ELR (cell line): ENCODE results near the gene SCN9A.
"Not testable (repeated sequence)": the region's sequence is repeated elsewhere in the genome, so short reads cannot be mapped to it uniquely, and the experiment has no call there.

Source experiments
- DNase-seq: peaks from one replicate; pipeline ENCODE4 v3.0.0-alpha.2; 2015; ENCODE audit warnings: low read depth

SCN9A gene

GRCh38 chr2:166375195-166375735, 479 bp downstream of the SCN9A start:
- DNase-seq: peak; percentile 51

- peak; percentile 97 for DNase-seq
Measured at GRCh38 chr2:166373951-166374350, 1.8 kb downstream of the SCN9A start.

GRCh38 chr2:166373539-166373938, 2.2 kb downstream of the SCN9A start:
- no peak for DNase-seq

- no peak for DNase-seq
Measured at GRCh38 chr2:166373105-166373504, 2.6 kb downstream of the SCN9A start.

- DNase-seq: peak; percentile 76
Measured at GRCh38 chr2:166372046-166372445, 3.7 kb downstream of the SCN9A start.

GRCh38 chr2:166365803-166366420, 9.8 kb downstream of the SCN9A start:
- no peak for DNase-seq

- no peak for DNase-seq
Measured at GRCh38 chr2:166365239-166365638, 10.5 kb downstream of the SCN9A start.

- DNase-seq: no peak
Measured at GRCh38 chr2:166364476-166365161, 11.1 kb downstream of the SCN9A start.

GRCh38 chr2:166361351-166362153, 14.2 kb downstream of the SCN9A start:
- peak; percentile 68 for DNase-seq

GRCh38 chr2:166360906-166361305, 14.8 kb downstream of the SCN9A start:
- DNase-seq: no peak

GRCh38 chr2:166360426-166360825, 15.3 kb downstream of the SCN9A start:
- DNase-seq: no peak

GRCh38 chr2:166357950-166358321, 17.8 kb downstream of the SCN9A start:
- not testable (repeated sequence) for DNase-seq

- no peak for DNase-seq
Measured at GRCh38 chr2:166357068-166357949, 18.4 kb downstream of the SCN9A start.

GRCh38 chr2:166351319-166351718, 24.4 kb downstream of the SCN9A start:
- no peak for DNase-seq

- DNase-seq: no peak
Measured at GRCh38 chr2:166350525-166350924, 25.2 kb downstream of the SCN9A start.

GRCh38 chr2:166344286-166345113, 31.2 kb downstream of the SCN9A start:
- peak; percentile 9 for DNase-seq

GRCh38 chr2:166343467-166343866, 32.3 kb downstream of the SCN9A start:
- no peak for DNase-seq

GRCh38 chr2:166341426-166341825, 34.3 kb downstream of the SCN9A start:
- DNase-seq: no peak

- DNase-seq: no peak
Measured at GRCh38 chr2:166338831-166339339, 36.9 kb downstream of the SCN9A start.

GRCh38 chr2:166337932-166338331, 37.8 kb downstream of the SCN9A start:
- no peak for DNase-seq

- no peak for DNase-seq
Measured at GRCh38 chr2:166335284-166335683, 40.5 kb downstream of the SCN9A start.
